Activated T-cell treated with anti-CD3 and anti-CD28 coated beads, Interleukin-2, amount 50 U/mL, for 72 hours (primary cell): ENCODE results near the gene F7. TPM values are rescaled to one million over a fixed set of nuclear protein-coding genes. Genes with fewer than 3 reads are reported as not detected.

Experiments used
- total RNA-seq, 2 donors: library from RNA; stranded (reverse); gene quantifications; one replicate each; pipeline ENCODE4 v1.2.3, GENCODE V29; 2022

Gene F7
- total RNA-seq, 2 donors from 2014 or later = not detected

Other genes with a start within 250 kb of the F7 start
- 10 to 100 TPM in 1 of 2 donors, 1 to 10 TPM in 1; 9.6 to 11.8 TPM for gene MCF2L, start 136.6 kb upstream of the F7 start, total RNA-seq
- gene F10, start 17.0 kb downstream of the F7 start, total RNA-seq = not detected
- not detected for gene PROZ, start 52.9 kb downstream of the F7 start, total RNA-seq
- gene PCID2, start 102.9 kb downstream of the F7 start, total RNA-seq = 10 to 100 TPM; 76.8 to 83.1 TPM
- 10 to 100 TPM; 71.4 to 82.1 TPM for gene CUL4A, start 103.8 kb downstream of the F7 start, total RNA-seq
- gene LAMP1, start 191.4 kb downstream of the F7 start, total RNA-seq = 10 to 100 TPM; 55.4 to 66.8 TPM